Heart left ventricle (tissue), 13 donors: ENCODE data around the gene ACACA.

Experiments used
- POLR2A ChIP-seq, 2 donors: fragments of 450-650 bp; IDR thresholded peaks; one replicate each; pipeline ENCODE4 v1.6.1; 2017; ENCODE audit warnings: antibody characterized with exemption in 2 of 2, mild to moderate bottlenecking in 2 of 2, moderate library complexity in 2 of 2
- TF ChIP-seq, protein P1 (sequence below), 12 donors: fragments of 200-600 bp; sonication (generic) in 4 of 12; IDR thresholded peaks; one replicate each; pipeline versions ENCODE4 v1.5.0 to v1.8.0; 2018 to 2022; ENCODE audit warnings: antibody characterized with exemption in 12 of 12, mild to moderate bottlenecking in 5 of 12
- donor health status: ischemic (EF 13 %, LVEDD 7.1; RV severe dilation, severe dysfunction).
- donor health status: DM: no; HTN: yes; CAD: no.
- donor health status: DM: no; HTN: no; CAD: no.
- donor health status: ischemic (EF 25% LVEDD 6.9; RV normal size, moderate dysfunction).
- donor health status: ischemic (EF 25% LVEDD 5.7; RV mildly dilated, moderate dysfunction).
- donor health status: ischemic (EF 35%, LVEDD 5.7; RV mildly dilated, moderate dysfunction).
- donor health status: nonischemic (EF 11% LVEDD 7.7; RV severe dilation, severe dysfunction).
- donor health status: DM: yes; HTN: yes; CAD: no.
- donor health status: PGD.
- donor health status: ischemic (EF 29% LVEDD 5.4; RV normal size, mild dysfunction).
- donor health status: nonischemic (EF 23%, LVEDD 6.1; RV moderate dilation, normal function).

DNA sequence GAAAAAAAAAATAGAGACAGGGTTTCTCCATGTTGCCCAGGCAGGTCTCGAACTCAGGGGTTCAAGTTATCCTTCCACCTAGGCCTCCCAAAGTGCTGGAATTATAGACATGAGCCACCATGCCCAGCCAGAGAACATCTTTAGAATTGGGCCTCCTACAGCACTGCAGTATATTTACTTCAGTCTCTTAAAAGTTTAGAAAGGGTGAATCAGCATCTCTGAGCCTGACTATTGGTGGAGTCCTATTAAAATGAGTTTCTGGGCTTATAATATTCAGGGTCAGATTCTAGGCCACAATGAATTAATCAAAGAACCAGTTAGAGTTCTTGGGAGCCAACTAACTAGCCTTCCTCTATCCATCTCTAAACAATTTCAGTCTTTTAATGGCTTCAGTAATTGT is 22.8 kb upstream of the ACACA start:
- TF ChIP-seq, protein P1, sequence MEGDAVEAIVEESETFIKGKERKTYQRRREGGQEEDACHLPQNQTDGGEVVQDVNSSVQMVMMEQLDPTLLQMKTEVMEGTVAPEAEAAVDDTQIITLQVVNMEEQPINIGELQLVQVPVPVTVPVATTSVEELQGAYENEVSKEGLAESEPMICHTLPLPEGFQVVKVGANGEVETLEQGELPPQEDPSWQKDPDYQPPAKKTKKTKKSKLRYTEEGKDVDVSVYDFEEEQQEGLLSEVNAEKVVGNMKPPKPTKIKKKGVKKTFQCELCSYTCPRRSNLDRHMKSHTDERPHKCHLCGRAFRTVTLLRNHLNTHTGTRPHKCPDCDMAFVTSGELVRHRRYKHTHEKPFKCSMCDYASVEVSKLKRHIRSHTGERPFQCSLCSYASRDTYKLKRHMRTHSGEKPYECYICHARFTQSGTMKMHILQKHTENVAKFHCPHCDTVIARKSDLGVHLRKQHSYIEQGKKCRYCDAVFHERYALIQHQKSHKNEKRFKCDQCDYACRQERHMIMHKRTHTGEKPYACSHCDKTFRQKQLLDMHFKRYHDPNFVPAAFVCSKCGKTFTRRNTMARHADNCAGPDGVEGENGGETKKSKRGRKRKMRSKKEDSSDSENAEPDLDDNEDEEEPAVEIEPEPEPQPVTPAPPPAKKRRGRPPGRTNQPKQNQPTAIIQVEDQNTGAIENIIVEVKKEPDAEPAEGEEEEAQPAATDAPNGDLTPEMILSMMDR (IDR thresholded peaks at IDR 0.05): no peak
- no peak for TF ChIP-seq POLR2A (IDR thresholded peaks at IDR 0.05)
